Urinary bladder (tissue), 4 donors: Measurements from ENCODE around the gene ID4. TPM values are rescaled to one million over a fixed set of nuclear protein-coding genes. Genes with fewer than 3 reads are reported as not detected.
"Not testable (repeated sequence)": the region's sequence is repeated elsewhere in the genome, so short reads cannot be mapped to it uniquely, and the experiment has no call there.

ENCODE experiments used
- DNase-seq: peaks from one replicate; pipeline ENCODE4 v3.0.0-alpha.2; 2015; ENCODE audit errors: extremely low spot score
- H3K27ac ChIP-seq: one replicate; pipeline ENCODE4 v1.5.1; 2013; ENCODE audit warnings: low read depth, mild to moderate bottlenecking, moderate library complexity
- H3K36me3 ChIP-seq: one replicate; pipeline ENCODE4 v1.6.1; 2013; ENCODE audit warnings: mild to moderate bottlenecking, moderate library complexity; ENCODE audit not compliant: insufficient read depth
- H3K4me1 ChIP-seq: one replicate; pipeline ENCODE4 v1.6.1; 2013; ENCODE audit warnings: mild to moderate bottlenecking, moderate library complexity; ENCODE audit not compliant: insufficient read depth
- H3K4me3 ChIP-seq: one replicate; pipeline ENCODE4 v1.5.1; 2013; ENCODE audit warnings: low read depth, low read length
- WGBS: extraction: QIAGEN DNeasy Blood & Tissue Kit; methylation state at CpG from one replicate; pipeline ENCODE4 v1.1.7; 2013; 5-methylcytosine and 5-hydroxymethylcytosine counted together
- polyA plus RNA-seq: library from polyadenylated mRNA; stranded (reverse); fragments of 200-250 nt; gene quantifications from one replicate; pipeline ENCODE4 v1.2.3, GENCODE V29; 2013
- total RNA-seq: library from RNA; depleted of rRNA; stranded (reverse); fragments of >200 nt; gene quantifications from one replicate; pipeline ENCODE4 v1.2.3, GENCODE V29; 2014
- donor health status: healthy with polysubstance abuse.
- donor health status: healthy.

The ID4 gene
- total and polyA plus RNA-seq, 2 donors: 50.2 to 102 TPM

GRCh38 chr6:19854421-19855015, 17.3 kb downstream of the ID4 start:
- not testable (repeated sequence) for H3K27ac ChIP-seq, H3K4me3 ChIP-seq, H3K4me1 ChIP-seq, H3K36me3 ChIP-seq, DNase-seq
- 95% methylated on average over 43 of the region's 43 CpGs for WGBS

- Histone ChIP-seq H3K27ac (no peak overlapping the region), H3K4me1 (no peaks in the 10 kb centered on the region), H3K36me3 (no peaks in the 10 kb centered on the region), H3K4me3 (no peak overlapping the region)
- 91% methylated on average over 8 of the region's 8 CpGs for WGBS
- no peak for DNase-seq
Measured at GRCh38 chr6:19855536-19855935, 18.4 kb downstream of the ID4 start.

GRCh38 chr6:19857139-19857538, 20.0 kb downstream of the ID4 start:
- H3K27ac ChIP-seq: no peak overlapping the region
- no peaks in the 10 kb centered on the region for H3K4me1 ChIP-seq
- DNase-seq: no peak
- H3K4me3 ChIP-seq: no peak overlapping the region
- no peaks in the 10 kb centered on the region for H3K36me3 ChIP-seq
- WGBS: 98% methylated on average over 3 of the region's 3 CpGs

- Histone ChIP-seq H3K4me3 (no peak overlapping the region), H3K27ac (no peak overlapping the region), H3K36me3 (no peaks in the 10 kb centered on the region), H3K4me1 (no peaks in the 10 kb centered on the region)
- 82% methylated on average over 4 of the region's 4 CpGs for WGBS
- no peak for DNase-seq
Measured at GRCh38 chr6:19857703-19858102, 20.5 kb downstream of the ID4 start.

GRCh38 chr6:19860235-19860877, 23.2 kb downstream of the ID4 start:
- Histone ChIP-seq H3K27ac (no peak overlapping the region), H3K4me3 (no peak overlapping the region), H3K4me1 (no peaks in the 10 kb centered on the region), H3K36me3 (no peaks in the 10 kb centered on the region)
- DNase-seq: no peak
- 48% methylated on average over 4 of the region's 4 CpGs for WGBS

GRCh38 chr6:19864285-19864684, 27.1 kb downstream of the ID4 start:
- Histone ChIP-seq H3K36me3 (no peaks in the 10 kb centered on the region), H3K4me1 (no peaks in the 10 kb centered on the region), H3K4me3 (no peak overlapping the region), H3K27ac (no peak overlapping the region)
- 93% methylated on average over 3 of the region's 3 CpGs for WGBS
- DNase-seq: no peak

- 59% methylated on average over 1 of the region's 1 CpG for WGBS
- H3K36me3 ChIP-seq: no peaks in the 10 kb centered on the region
- no peak for DNase-seq
- H3K4me1 ChIP-seq: no peaks in the 10 kb centered on the region
- H3K27ac ChIP-seq: no peak overlapping the region
- H3K4me3 ChIP-seq: no peak overlapping the region
Measured at GRCh38 chr6:19865178-19865577, 28.0 kb downstream of the ID4 start.

GRCh38 chr6:19866173-19866984, 29.2 kb downstream of the ID4 start:
- DNase-seq: no peak
- Histone ChIP-seq H3K4me3 (no peak overlapping the region), H3K4me1 (no peaks in the 10 kb centered on the region), H3K27ac (no peak overlapping the region), H3K36me3 (no peaks in the 10 kb centered on the region)
- WGBS: 47% methylated on average over 18 of the region's 18 CpGs

- Histone ChIP-seq H3K27ac (no peak overlapping the region), H3K4me3 (no peak overlapping the region), H3K36me3 (no peaks in the 10 kb centered on the region), H3K4me1 (no peaks in the 10 kb centered on the region)
- WGBS: 51% methylated on average over 5 of the region's 5 CpGs
- DNase-seq: no peak
Measured at GRCh38 chr6:19866985-19867627, 29.9 kb downstream of the ID4 start.

GRCh38 chr6:19869464-19869863, 32.3 kb downstream of the ID4 start:
- no peak overlapping the region for H3K4me3 ChIP-seq
- H3K4me1 ChIP-seq: no peaks in the 10 kb centered on the region
- DNase-seq: no peak
- no peak overlapping the region for H3K27ac ChIP-seq
- H3K36me3 ChIP-seq: no peaks in the 10 kb centered on the region
- 82% methylated on average over 9 of the region's 9 CpGs for WGBS

GRCh38 chr6:19870322-19870721, 33.2 kb downstream of the ID4 start:
- Histone ChIP-seq H3K27ac (no peak overlapping the region), H3K36me3 (no peaks in the 10 kb centered on the region), H3K4me3 (no peak overlapping the region), H3K4me1 (no peaks in the 10 kb centered on the region)
- 95% methylated on average over 3 of the region's 3 CpGs for WGBS
- no peak for DNase-seq

- no peak for DNase-seq
- WGBS: 59% methylated on average over 2 of the region's 2 CpGs
- Histone ChIP-seq H3K27ac (no peak overlapping the region), H3K4me3 (no peak overlapping the region), H3K4me1 (no peaks in the 10 kb centered on the region), H3K36me3 (no peaks in the 10 kb centered on the region)
Measured at GRCh38 chr6:19873031-19873430, 35.9 kb downstream of the ID4 start.

- Histone ChIP-seq H3K4me3 (no peak overlapping the region), H3K36me3 (no peaks in the 10 kb centered on the region), H3K4me1 (no peaks in the 10 kb centered on the region), H3K27ac (no peak overlapping the region)
- no peak for DNase-seq
- WGBS: 84% methylated on average over 5 of the region's 5 CpGs
Measured at GRCh38 chr6:19876672-19877071, 39.5 kb downstream of the ID4 start.

- Histone ChIP-seq H3K4me1 (no peaks in the 10 kb centered on the region), H3K27ac (no peak overlapping the region), H3K4me3 (no peak overlapping the region), H3K36me3 (no peaks in the 10 kb centered on the region)
- DNase-seq: no peak
- 29% methylated on average over 1 of the region's 1 CpG for WGBS
Measured at GRCh38 chr6:19879663-19880062, 42.5 kb downstream of the ID4 start.
